ENCODE results near the gene ASCC3.

ASCC3 gene

GRCh38 chr6:100485268-100485667 lies 395.9 kb downstream of the ASCC3 start:
- in situ Hi-C loops (cut with HindIII; ENCODE audit: low sequenced_read_pairs) = no loop called here
- no peak for DNase-seq (ENCODE audit: low read depth, low spot score)
- no peak overlapping the region for H3K4me3 ChIP-seq (ENCODE audit: low read depth, low read length)
- no peak for TF ChIP-seq CTCF (IDR thresholded peaks at IDR 0.05; ENCODE audit: low read depth, low read length)

- no peak for DNase-seq (ENCODE audit: low read depth, low spot score)
- no peak overlapping the region for H3K4me3 ChIP-seq (ENCODE audit: low read depth, low read length)
- in situ Hi-C loops (cut with HindIII; ENCODE audit: low sequenced_read_pairs) = no loop called here
- TF ChIP-seq CTCF (IDR thresholded peaks at IDR 0.05; ENCODE audit: low read depth, low read length) = no peak
These were observed 396.7 kb downstream of the ASCC3 start for GRCh38 chr6:100484474-100484873.

GRCh38 chr6:100482698-100483097 lies 398.4 kb downstream of the ASCC3 start:
- no peak for DNase-seq (ENCODE audit: low read depth, low spot score)
- in situ Hi-C loops (cut with HindIII; ENCODE audit: low sequenced_read_pairs) = no loop called here
- no peak overlapping the region for H3K4me3 ChIP-seq (ENCODE audit: low read depth, low read length)
- TF ChIP-seq CTCF (IDR thresholded peaks at IDR 0.05; ENCODE audit: low read depth, low read length) = no peak

- DNase-seq (ENCODE audit: low read depth, low spot score) = peak; percentile 63
- in situ Hi-C loops (cut with HindIII; ENCODE audit: low sequenced_read_pairs) = no loop called here
- TF ChIP-seq CTCF (IDR thresholded peaks at IDR 0.05; ENCODE audit: low read depth, low read length) = peak; percentile 63
- no peak overlapping the region for H3K4me3 ChIP-seq (ENCODE audit: low read depth, low read length)
These were observed 401.7 kb downstream of the ASCC3 start for GRCh38 chr6:100479179-100480035.

- no peak for DNase-seq (ENCODE audit: low read depth, low spot score)
- in situ Hi-C loops (cut with HindIII; ENCODE audit: low sequenced_read_pairs) = no loop called here
These were observed 405.4 kb downstream of the ASCC3 start for GRCh38 chr6:100475554-100476320.

More at GRCh38 chr6:100475554-100476320, 405.4 kb downstream of the ASCC3 start:
- H3K4me3 ChIP-seq (ENCODE audit: low read depth, low read length) = no peak overlapping the region
- no peak for TF ChIP-seq CTCF (IDR thresholded peaks at IDR 0.05; ENCODE audit: low read depth, low read length)
